Esophagus (tissue), 2 donors: ENCODE measurements around the gene ADAMTS6. TPM values are rescaled to one million over a fixed set of nuclear protein-coding genes. Genes with fewer than 3 reads are reported as not detected.

ENCODE experiments used
- H3K27ac ChIP-seq, 2 donors: one replicate each; pipeline ENCODE4 v1.5.1; 2013; ENCODE audit warnings: low read depth in 2 of 2, mild to moderate bottlenecking in 2 of 2, inconsistent platforms in 1 of 2, low read length in 1 of 2, moderate library complexity in 1 of 2
- H3K27me3 ChIP-seq, 2 donors: one replicate each; pipeline ENCODE4 v1.6.1; 2013; ENCODE audit warnings: low read length in 2 of 2, control low read depth in 1 of 2, mild to moderate bottlenecking in 1 of 2; ENCODE audit not compliant: insufficient read depth in 2 of 2, control insufficient read depth in 1 of 2
- H3K36me3 ChIP-seq, 2 donors: one replicate each; pipeline ENCODE4 v1.6.1; 2013; ENCODE audit warnings: low read length in 1 of 2; ENCODE audit not compliant: control insufficient read depth in 2 of 2, insufficient read depth in 2 of 2
- H3K4me1 ChIP-seq, 2 donors: one replicate each; pipeline ENCODE4 v1.6.1; 2013; ENCODE audit warnings: low read length in 1 of 2; ENCODE audit not compliant: control insufficient read depth in 2 of 2, insufficient read depth in 2 of 2
- H3K4me3 ChIP-seq, 2 donors: one replicate each; pipeline ENCODE4 v1.5.1; 2013; ENCODE audit warnings: low read length in 2 of 2, mild to moderate bottlenecking in 2 of 2, low read depth in 1 of 2, moderate library complexity in 1 of 2
- H3K9me3 ChIP-seq, 2 donors: one replicate each; pipeline ENCODE4 v1.6.1; 2013; ENCODE audit warnings: mild to moderate bottlenecking in 2 of 2, low read depth in 1 of 2, low read length in 1 of 2, moderate library complexity in 1 of 2; ENCODE audit not compliant: control insufficient read depth in 2 of 2, insufficient read depth in 1 of 2
- WGBS, 2 donors: extraction: QIAGEN DNeasy Blood & Tissue Kit; methylation state at CpG; one replicate each; pipeline ENCODE4 v1.1.7; 2013; 5-methylcytosine and 5-hydroxymethylcytosine counted together
- polyA plus RNA-seq, 2 donors: library from polyadenylated mRNA; stranded (reverse); fragments of 200-250 nt; gene quantifications; one replicate each; pipeline ENCODE4 v1.2.3, GENCODE V29; 2013
- donor health status: healthy with polysubstance abuse.
- donor health status: Bipolar disorder and iron deficiency.

ADAMTS6 gene
- polyA plus RNA-seq, 2 donors = 0.16 to 0.25 TPM

DNA sequence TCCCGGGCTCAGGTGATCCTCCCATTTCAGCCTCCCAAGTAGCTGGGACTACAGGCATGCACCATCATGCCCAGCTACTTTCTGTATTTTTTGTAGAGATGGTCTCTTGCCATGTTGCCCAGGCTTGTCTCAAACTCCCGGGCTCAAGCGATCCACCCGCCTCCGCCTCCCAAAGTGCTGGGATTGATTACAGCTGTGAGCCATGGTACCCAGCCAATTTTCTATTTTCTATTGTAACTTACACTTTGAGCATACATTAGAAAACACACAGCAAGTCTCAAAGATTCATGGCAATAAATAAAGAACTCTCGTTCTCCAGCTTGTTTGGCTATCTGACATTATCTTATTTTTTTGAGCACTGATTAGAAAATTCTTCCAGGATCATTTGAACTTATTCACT is 228.7 kb downstream of the ADAMTS6 start:
- H3K9me3 ChIP-seq = no peaks in the 10 kb centered on the region
- WGBS, 2 donors = 68 to 75% methylated on average over 6 of the region's 6 CpGs

DNA sequence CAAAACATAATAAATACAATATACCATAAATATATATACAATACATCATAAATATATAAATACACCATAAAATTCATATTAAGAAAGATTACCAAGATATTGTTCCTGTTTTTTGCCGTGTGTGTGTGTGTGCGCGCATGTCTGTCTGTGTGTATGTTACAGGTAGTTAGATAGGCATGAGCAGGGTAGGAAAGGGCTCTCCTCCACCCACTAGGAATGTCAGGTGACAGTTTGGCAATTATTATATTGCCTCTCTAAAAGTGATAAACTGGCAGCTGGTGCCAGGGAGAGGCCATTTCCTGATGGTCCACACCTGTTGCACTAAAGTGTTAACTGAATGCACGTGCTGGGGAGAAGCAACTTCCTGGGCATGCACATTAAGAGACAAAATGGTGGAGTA is 232.8 kb downstream of the ADAMTS6 start:
- Histone ChIP-seq H3K4me1 (no peaks in the 10 kb centered on the region), H3K27me3 (no peaks in the 10 kb centered on the region), H3K4me3 (no peak overlapping the region), H3K9me3 (no peaks in the 10 kb centered on the region), H3K36me3 (no peaks in the 10 kb centered on the region), H3K27ac (no peak overlapping the region)
- 86 to 88% methylated on average over 4 of the region's 4 CpGs for WGBS, 2 donors

More for the DNA sequence above, 228.7 kb downstream of the ADAMTS6 start:
- H3K27me3 ChIP-seq = no peaks in the 10 kb centered on the region
- no peak overlapping the region for H3K27ac ChIP-seq
- no peak overlapping the region for H3K4me3 ChIP-seq
- H3K4me1 ChIP-seq = no peaks in the 10 kb centered on the region
- no peaks in the 10 kb centered on the region for H3K36me3 ChIP-seq

DNA sequence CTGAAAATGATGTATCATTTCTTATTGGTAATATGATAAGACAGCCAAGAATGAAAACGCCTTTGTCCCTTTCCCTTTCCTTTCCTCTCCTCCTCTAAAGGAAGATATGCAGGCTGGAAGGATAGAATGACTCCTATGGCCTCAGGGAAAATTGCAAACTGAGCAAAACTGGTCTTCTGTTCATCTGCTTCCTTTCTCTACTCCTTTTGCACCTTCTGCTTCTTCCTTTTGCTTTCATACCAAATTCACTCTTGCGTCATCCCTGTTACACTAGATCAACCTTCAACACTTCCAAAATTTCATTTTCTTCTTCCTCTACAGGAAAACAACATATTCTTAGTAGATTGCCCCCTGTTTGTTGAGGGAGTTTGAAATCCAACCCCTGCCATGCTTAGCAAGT is 234.1 kb downstream of the ADAMTS6 start:
- WGBS, 2 donors = 86 to 90% methylated on average over 2 of the region's 2 CpGs
- no peak overlapping the region for H3K4me3 ChIP-seq
- no peaks in the 10 kb centered on the region for H3K4me1 ChIP-seq

DNA sequence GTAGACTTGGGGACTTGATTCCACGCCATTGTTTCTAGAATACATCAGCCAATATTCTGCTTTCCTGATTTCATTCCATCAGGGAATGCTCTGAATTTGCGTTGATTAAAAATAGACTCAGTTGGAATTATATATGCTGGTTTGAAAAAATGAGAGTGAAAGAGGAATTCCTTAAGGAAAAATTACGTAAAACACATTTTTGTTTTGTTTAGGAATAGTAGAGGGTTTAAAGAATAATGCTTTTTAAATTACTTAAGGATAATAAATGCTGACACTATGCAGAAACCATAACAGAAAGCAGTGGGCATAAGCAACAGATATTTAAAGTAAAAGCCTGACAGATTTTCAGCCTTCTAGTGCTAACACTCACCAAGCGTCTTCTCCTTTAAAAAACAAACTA is 235.0 kb downstream of the ADAMTS6 start:
- 83 to 86% methylated on average over 4 of the region's 4 CpGs for WGBS, 2 donors
- Histone ChIP-seq H3K4me1 (no peaks in the 10 kb centered on the region), H3K27ac (no peak overlapping the region), H3K36me3 (no peaks in the 10 kb centered on the region), H3K27me3 (no peaks in the 10 kb centered on the region), H3K4me3 (no peak overlapping the region), H3K9me3 (no peaks in the 10 kb centered on the region)

More for the DNA sequence above, 234.1 kb downstream of the ADAMTS6 start:
- Histone ChIP-seq H3K27me3 (no peaks in the 10 kb centered on the region), H3K36me3 (no peaks in the 10 kb centered on the region), H3K9me3 (no peaks in the 10 kb centered on the region), H3K27ac (no peak overlapping the region)

DNA sequence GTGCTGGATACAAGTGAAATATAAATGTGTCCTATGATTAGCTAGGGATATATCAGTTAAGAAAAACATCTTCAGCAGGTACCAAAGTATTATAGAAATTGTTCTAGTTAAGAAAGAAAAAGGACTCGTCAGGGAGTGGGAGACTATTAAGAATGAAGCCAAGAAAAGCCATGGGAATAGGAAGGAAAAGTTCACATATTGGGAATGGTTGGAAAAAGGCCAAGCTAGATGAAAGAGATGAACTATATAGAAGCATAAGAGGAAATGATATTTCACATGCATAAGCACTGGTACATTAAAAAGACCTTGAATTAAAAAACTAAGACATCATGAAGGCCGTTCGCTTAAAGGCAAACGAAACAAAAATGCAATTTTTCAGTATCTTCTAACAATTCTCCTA is 237.7 kb downstream of the ADAMTS6 start:
- 80 to 83% methylated on average over 4 of the region's 4 CpGs for WGBS, 2 donors
- H3K27ac ChIP-seq = no peak overlapping the region
- H3K27me3 ChIP-seq = no peaks in the 10 kb centered on the region
- no peaks in the 10 kb centered on the region for H3K36me3 ChIP-seq
- H3K4me1 ChIP-seq = no peaks in the 10 kb centered on the region
- no peaks in the 10 kb centered on the region for H3K9me3 ChIP-seq
- H3K4me3 ChIP-seq = no peak overlapping the region

DNA sequence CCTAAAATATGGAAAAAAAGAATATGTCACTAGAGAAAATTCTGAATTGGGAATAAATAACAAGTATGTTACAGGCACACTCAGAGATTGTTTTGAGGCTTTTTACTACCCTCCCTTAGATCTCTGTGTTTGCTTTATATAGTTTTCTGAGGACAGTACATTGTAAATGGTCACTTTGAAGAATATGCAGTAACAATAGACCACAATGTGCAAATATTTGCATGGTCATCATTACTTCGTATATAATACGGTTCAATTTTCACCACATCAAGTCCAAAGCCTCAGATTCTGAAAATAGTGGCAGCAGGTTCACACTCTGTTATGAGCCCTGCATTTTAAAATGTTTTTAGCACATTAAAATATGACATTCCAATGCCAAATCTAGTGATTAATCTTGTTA is 238.6 kb downstream of the ADAMTS6 start:
- H3K4me1 ChIP-seq = no peaks in the 10 kb centered on the region
- 49 to 55% methylated on average over 2 of the region's 2 CpGs for WGBS, 2 donors
- H3K4me3 ChIP-seq = no peak overlapping the region
- H3K27ac ChIP-seq = no peak overlapping the region
- no peaks in the 10 kb centered on the region for H3K36me3 ChIP-seq
- H3K27me3 ChIP-seq = no peaks in the 10 kb centered on the region
- H3K9me3 ChIP-seq = no peaks in the 10 kb centered on the region

DNA sequence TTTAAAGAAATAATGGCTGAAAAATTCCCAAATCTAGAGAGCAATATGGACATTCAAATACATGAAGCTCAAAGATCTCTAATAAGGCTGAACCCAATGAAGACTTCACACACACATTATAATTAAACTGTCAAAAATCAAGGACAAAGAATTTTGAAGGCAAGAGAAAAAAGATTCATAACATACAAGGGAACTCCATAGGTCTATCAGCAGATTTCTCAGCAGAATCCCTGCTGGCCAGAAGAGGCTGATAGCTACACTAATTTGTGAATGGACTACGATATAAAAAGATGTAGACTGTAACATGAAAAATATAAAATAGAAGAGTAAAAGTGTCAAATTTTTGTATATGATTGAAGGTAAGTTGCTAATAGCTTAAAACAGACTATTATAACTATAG is 251.9 kb downstream of the ADAMTS6 start:
- Histone ChIP-seq H3K4me3 (no peak overlapping the region), H3K9me3 (no peaks in the 10 kb centered on the region), H3K27me3 (no peaks in the 10 kb centered on the region), H3K27ac (no peak overlapping the region), H3K36me3 (no peaks in the 10 kb centered on the region), H3K4me1 (no peaks in the 10 kb centered on the region)
- 88 to 95% methylated on average over 1 of the region's 1 CpG for WGBS, 2 donors

DNA sequence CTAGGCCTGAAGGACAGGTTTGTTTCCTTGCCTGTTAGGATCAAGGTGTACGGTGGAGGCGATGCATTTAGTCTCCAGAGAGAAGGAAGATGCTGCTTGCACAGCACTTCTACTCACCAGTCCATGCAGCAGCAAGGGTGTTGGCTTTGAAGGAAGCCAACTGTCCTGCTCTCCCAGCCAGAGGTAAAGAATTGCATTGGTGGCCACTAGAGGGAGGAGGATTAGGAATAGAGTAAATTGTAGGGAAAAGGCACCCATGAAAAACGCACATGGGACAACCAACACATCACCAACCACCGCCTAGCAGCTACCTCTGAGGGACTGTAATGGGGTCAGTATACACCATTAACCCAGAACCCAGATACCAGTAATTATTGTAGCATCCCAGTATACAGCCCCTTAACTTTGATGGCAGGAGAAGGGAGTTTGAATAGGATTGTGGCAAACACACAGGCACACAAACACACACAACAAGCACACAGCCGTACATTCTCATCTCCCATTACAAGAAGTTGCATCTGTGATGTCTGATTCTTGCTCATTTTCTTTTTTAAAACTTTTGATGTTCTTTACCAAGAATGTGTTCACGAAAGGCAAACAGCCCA is 267.7 kb downstream of the ADAMTS6 start:
- WGBS, 2 donors = 81 to 90% methylated on average over 6 of the region's 6 CpGs
- no peaks in the 10 kb centered on the region for H3K4me1 ChIP-seq
- H3K9me3 ChIP-seq = no peaks in the 10 kb centered on the region
- H3K27me3 ChIP-seq = no peaks in the 10 kb centered on the region
- H3K36me3 ChIP-seq = no peaks in the 10 kb centered on the region
- H3K4me3 ChIP-seq = no peak overlapping the region
- H3K27ac ChIP-seq = no peak overlapping the region

DNA sequence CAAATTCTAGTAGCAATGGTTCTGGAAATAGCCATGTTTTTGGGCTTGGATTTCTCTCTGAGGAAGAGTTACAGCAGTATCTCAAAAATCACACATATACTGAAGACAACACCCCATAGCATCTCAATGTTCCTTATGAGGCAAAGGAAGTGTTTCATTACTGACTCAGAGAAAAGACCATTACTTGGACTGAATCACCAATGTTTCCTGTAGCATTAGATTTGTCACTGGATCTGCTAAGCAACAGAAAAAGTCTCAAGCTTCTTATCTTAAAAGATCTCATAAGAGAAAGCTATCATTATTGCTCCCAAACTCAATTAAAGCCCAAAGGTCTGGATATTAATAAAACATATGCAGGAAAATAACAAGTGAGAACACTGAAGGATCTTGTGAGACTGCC is 272.4 kb downstream of the ADAMTS6 start:
- no peaks in the 10 kb centered on the region for H3K27me3 ChIP-seq
- no peak overlapping the region for H3K4me3 ChIP-seq
- H3K9me3 ChIP-seq = no peaks in the 10 kb centered on the region
- H3K36me3 ChIP-seq = no peaks in the 10 kb centered on the region
- no peak overlapping the region for H3K27ac ChIP-seq
- H3K4me1 ChIP-seq = no peaks in the 10 kb centered on the region

DNA sequence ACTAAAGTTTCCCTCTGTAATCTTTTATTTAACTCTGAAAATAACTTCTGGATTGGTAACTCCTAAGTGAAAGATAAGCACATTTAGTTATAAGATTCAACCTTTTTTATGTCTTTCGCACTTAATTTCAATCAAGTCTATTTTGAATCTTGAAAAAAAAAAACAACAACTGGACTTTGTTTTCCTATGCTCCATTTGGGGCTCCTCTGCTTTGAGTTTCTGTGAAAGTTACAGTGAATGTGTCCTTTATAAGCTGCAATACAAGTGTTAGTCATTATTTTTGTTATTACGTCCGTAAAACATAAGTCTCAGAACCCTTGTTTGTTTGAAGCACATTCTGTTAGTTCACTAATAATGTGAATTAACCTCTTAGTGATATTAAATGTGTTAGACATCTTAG is 276.8 kb downstream of the ADAMTS6 start:
- H3K4me3 ChIP-seq = no peak overlapping the region
- no peak overlapping the region for H3K27ac ChIP-seq
- no peaks in the 10 kb centered on the region for H3K36me3 ChIP-seq
- no peaks in the 10 kb centered on the region for H3K9me3 ChIP-seq
- H3K27me3 ChIP-seq = no peaks in the 10 kb centered on the region
- no peaks in the 10 kb centered on the region for H3K4me1 ChIP-seq
- 86 to 89% methylated on average over 3 of the region's 3 CpGs for WGBS, 2 donors
